ENCODE measurements around the gene SPTBN5. TPM values are rescaled to one million over a fixed set of nuclear protein-coding genes. Genes with fewer than 3 reads are reported as not detected.

The SPTBN5 gene
- total RNA-seq, 1 experiment from 2014 or later: 0.96 TPM

DNA sequence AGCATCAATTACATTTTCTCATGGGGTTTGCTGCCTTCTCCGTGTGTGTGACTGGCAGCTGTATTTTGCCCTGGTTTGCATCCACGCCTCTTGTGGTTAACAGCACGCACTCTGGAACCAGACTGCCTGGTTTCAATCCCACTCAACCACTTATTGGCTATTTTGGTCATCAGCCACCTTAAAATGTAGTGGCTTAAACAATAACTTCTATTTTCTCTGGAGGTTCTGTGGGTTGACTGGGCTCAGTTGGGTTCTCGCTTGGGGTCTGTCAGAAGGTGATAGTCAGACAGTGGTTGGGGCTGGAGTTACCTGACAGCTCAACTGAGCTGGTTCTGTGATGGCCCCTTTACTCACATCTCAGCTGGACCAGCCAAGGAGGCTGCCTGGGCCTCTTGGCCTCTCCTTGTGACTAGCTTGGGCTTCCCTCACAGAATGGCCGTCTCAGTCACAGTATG is 41.7 kb upstream of the SPTBN5 start:
- ChIA-PET RAD21 (ENCODE audit: low non-redundant PET in 1 of 2, low total read pairs in 2 of 2, uncharacterized antibody in 2 of 2, unreplicated experiment in 2 of 2) (no interaction called here), CTCF (no interaction called here), POLR2A (interaction anchor here (1.1 kb wide), 1 partner anchor 16 kb away, joined by 3 read pairs; no protein-coding TSS in a partner anchor)
- Histone ChIP-seq H3K27me3 (ENCODE audit: insufficient read depth, low read length) (no peaks in the 10 kb centered on the region), H4K20me1 (ENCODE audit: insufficient read depth) (no peaks in the 10 kb centered on the region), H3K9ac (ENCODE audit: low read length) (no peak overlapping the region; the same call in 1 of the 2 replicates), H3K4me3 (replicated peaks in 1 of 2; ENCODE audit: low read depth in 1 of 2, low read length in 2 of 2) (no peak overlapping the region), H2AFZ (ENCODE audit: low read depth, low read length, poor library complexity, severe bottlenecking) (no peak overlapping the region), H3K27ac (ENCODE audit: low read depth, low read length) (no peak overlapping the region), H3K9me2 (ENCODE audit: insufficient read depth) (no peaks in the 10 kb centered on the region), H3K4me1 (ENCODE audit: control insufficient read depth in 1 of 2, insufficient read depth in 2 of 2, low read length in 2 of 2) (peaks cover 49 to 91% of the 10 kb centered on the region in 2 experiments), H3K79me2 (ENCODE audit: insufficient read depth, low read length) (peaks cover 52% of the 10 kb centered on the region; the same call in 1 of the 2 replicates), H3K4me2 (ENCODE audit: low read length) (peak overlapping the region; percentile 78), H3K36me3 (ENCODE audit: control insufficient read depth in 1 of 2, insufficient read depth in 2 of 2, low read length in 2 of 2) (peaks cover 0 to 4% of the 10 kb centered on the region in 2 experiments; a peak in 1 of 4 replicates), H3K9me3 (ENCODE audit: control insufficient read depth in 1 of 2, insufficient read depth in 1 of 2, low read depth in 1 of 2, low read length in 2 of 2) (no peaks in the 10 kb centered on the region; a peak in 1 of 4 replicates)
- DNase-seq (ENCODE audit: low read depth, low spot score) (no peak), ATAC-seq (no peak)
- intact Hi-C loops (cut with micrococcal nuclease): loop anchor here (5.0 kb wide), 1 partner anchor 37 kb away; the partner anchor contains the start of gene EHD4
- no peak for TF ChIP-seq FOSL1 (IDR thresholded peaks at IDR 0.05; ENCODE audit: low read depth)
- TF ChIP-seq, protein P1, sequence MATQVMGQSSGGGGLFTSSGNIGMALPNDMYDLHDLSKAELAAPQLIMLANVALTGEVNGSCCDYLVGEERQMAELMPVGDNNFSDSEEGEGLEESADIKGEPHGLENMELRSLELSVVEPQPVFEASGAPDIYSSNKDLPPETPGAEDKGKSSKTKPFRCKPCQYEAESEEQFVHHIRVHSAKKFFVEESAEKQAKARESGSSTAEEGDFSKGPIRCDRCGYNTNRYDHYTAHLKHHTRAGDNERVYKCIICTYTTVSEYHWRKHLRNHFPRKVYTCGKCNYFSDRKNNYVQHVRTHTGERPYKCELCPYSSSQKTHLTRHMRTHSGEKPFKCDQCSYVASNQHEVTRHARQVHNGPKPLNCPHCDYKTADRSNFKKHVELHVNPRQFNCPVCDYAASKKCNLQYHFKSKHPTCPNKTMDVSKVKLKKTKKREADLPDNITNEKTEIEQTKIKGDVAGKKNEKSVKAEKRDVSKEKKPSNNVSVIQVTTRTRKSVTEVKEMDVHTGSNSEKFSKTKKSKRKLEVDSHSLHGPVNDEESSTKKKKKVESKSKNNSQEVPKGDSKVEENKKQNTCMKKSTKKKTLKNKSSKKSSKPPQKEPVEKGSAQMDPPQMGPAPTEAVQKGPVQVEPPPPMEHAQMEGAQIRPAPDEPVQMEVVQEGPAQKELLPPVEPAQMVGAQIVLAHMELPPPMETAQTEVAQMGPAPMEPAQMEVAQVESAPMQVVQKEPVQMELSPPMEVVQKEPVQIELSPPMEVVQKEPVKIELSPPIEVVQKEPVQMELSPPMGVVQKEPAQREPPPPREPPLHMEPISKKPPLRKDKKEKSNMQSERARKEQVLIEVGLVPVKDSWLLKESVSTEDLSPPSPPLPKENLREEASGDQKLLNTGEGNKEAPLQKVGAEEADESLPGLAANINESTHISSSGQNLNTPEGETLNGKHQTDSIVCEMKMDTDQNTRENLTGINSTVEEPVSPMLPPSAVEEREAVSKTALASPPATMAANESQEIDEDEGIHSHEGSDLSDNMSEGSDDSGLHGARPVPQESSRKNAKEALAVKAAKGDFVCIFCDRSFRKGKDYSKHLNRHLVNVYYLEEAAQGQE (IDR thresholded peaks at IDR 0.05; ENCODE audit: low read depth): no peak
- no peak for TF ChIP-seq SRF (IDR thresholded peaks at IDR 0.05; ENCODE audit: low read depth)
- no peak for TF ChIP-seq ZNF274 (IDR thresholded peaks at IDR 0.05; ENCODE audit: low read depth, low read length)
- TF ChIP-seq EZH2 (IDR thresholded peaks at IDR 0.05): no peak
- no peak for TF ChIP-seq ATF3 (IDR thresholded peaks at IDR 0.05)
- TF ChIP-seq SIN3A (IDR thresholded peaks at IDR 0.05; ENCODE audit: low read depth): no peak
- no peak for TF ChIP-seq POLR2AphosphoS5 (IDR thresholded peaks at IDR 0.05; ENCODE audit: low read depth, low read length)
- no peak for TF ChIP-seq ZFX (IDR thresholded peaks at IDR 0.05)
- no peak for TF ChIP-seq TCF7L2 (IDR thresholded peaks at IDR 0.05; ENCODE audit: borderline replicate concordance, extremely low read depth, insufficient read depth, insufficient read length)
- TF ChIP-seq SP1 (IDR thresholded peaks at IDR 0.05; ENCODE audit: low read depth): no peak
- TF ChIP-seq JUND (IDR thresholded peaks at IDR 0.05): no peak
- TF ChIP-seq CTCF (IDR thresholded peaks at IDR 0.05 in 2 of 3, conservative IDR thresholded peaks at IDR 0.05 in 1 of 3; ENCODE audit: borderline replicate concordance in 1 of 3, insufficient read depth in 1 of 3, low read depth in 2 of 3, low read length in 2 of 3): no peak
- no peak for TF ChIP-seq RAD21 (IDR thresholded peaks at IDR 0.05; ENCODE audit: low read depth)
- no peak for TF ChIP-seq CEBPB (IDR thresholded peaks at IDR 0.05; ENCODE audit: low read depth)
- no peak for TF ChIP-seq ELF1 (IDR thresholded peaks at IDR 0.05; ENCODE audit: borderline replicate concordance, low read depth)
- no peak for TF ChIP-seq YY1 (IDR thresholded peaks at IDR 0.05; ENCODE audit: extremely low read depth, insufficient replicate concordance, low read depth, low read length)
- no TSS peak for BruUV-seq (replicated peaks)

Measured in HCT116 (cell line).